HEK293T (cell line): ENCODE data around the gene SAA1.

Experiments used
- ARNT ChIP-seq: fragments of 450-650 bp; IDR thresholded peaks from 2 replicates; pipeline ENCODE4 v1.6.1; 2017; ENCODE audit warnings: mild to moderate bottlenecking
- BHLHE40 ChIP-seq: fragments of 450-650 bp; IDR thresholded peaks from 2 replicates; pipeline ENCODE4 v1.6.1; 2016; ENCODE audit warnings: mild to moderate bottlenecking, moderate library complexity, borderline replicate concordance
- FOXA1 ChIP-seq: fragments of 450-650 bp; IDR thresholded peaks from 2 replicates; pipeline ENCODE4 v1.6.1; 2016; ENCODE audit warnings: mild to moderate bottlenecking
- FOXM1 ChIP-seq: fragments of 450-650 bp; IDR thresholded peaks from 2 replicates; pipeline ENCODE4 v1.6.1; 2017; ENCODE audit warnings: mild to moderate bottlenecking, borderline replicate concordance
- HDGF ChIP-seq: fragments of 450-650 bp; IDR thresholded peaks from 2 replicates; pipeline ENCODE4 v1.6.1; 2017; ENCODE audit warnings: antibody characterized with exemption, borderline replicate concordance
- L3MBTL2 ChIP-seq: fragments of 450-650 bp; conservative IDR thresholded peaks from 2 replicates; pipeline ENCODE4 v1.6.1; 2016; ENCODE audit warnings: mild to moderate bottlenecking
- NFRKB ChIP-seq: fragments of 450-650 bp; IDR thresholded peaks from 2 replicates; pipeline ENCODE4 v1.6.1; 2016; ENCODE audit warnings: mild to moderate bottlenecking, moderate library complexity
- SUZ12 ChIP-seq: fragments of 450-650 bp; IDR thresholded peaks from 2 replicates; pipeline ENCODE4 v1.6.1; 2016; ENCODE audit warnings: mild to moderate bottlenecking
- TARDBP ChIP-seq: fragments of 450-650 bp; IDR thresholded peaks from 2 replicates; pipeline ENCODE4 v1.6.1; 2016
- TF ChIP-seq, protein P1 (sequence below): fragments of 450-650 bp; IDR thresholded peaks from 2 replicates; pipeline ENCODE4 v1.6.1; 2016

DNA sequence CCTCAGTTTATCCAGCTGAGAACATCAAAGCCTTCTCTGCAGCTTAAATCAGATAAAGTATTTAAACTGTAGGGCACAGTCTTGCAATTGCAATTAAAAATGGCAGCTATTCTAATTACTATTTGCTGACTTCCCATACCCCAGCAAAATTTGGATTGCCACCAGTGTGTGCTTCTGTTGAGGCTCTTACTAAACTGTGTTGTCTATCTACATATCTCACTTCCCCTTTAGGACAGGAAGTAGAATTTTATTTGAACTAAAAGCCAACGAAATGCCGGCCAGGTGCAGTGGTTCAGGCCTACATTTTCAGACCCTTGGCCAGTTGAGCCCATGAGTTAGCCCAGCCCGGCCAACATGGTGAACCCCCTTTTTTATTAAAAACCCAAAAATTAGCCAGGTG is 36.6 kb upstream of the SAA1 start:
- TF ChIP-seq FOXM1, result no peak
- no peak for TF ChIP-seq FOXA1
- no peak for TF ChIP-seq NFRKB
- TF ChIP-seq TARDBP, result no peak
- no peak for TF ChIP-seq ARNT
- TF ChIP-seq L3MBTL2, result no peak
- TF ChIP-seq HDGF, result no peak
- TF ChIP-seq, protein P1, sequence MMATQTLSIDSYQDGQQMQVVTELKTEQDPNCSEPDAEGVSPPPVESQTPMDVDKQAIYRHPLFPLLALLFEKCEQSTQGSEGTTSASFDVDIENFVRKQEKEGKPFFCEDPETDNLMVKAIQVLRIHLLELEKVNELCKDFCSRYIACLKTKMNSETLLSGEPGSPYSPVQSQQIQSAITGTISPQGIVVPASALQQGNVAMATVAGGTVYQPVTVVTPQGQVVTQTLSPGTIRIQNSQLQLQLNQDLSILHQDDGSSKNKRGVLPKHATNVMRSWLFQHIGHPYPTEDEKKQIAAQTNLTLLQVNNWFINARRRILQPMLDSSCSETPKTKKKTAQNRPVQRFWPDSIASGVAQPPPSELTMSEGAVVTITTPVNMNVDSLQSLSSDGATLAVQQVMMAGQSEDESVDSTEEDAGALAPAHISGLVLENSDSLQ, result no peak
- no peak for TF ChIP-seq SUZ12
- no peak for TF ChIP-seq BHLHE40
